K562 (cell line): ENCODE data around the gene GZF1. TPM values are rescaled to one million over a fixed set of nuclear protein-coding genes. Genes with fewer than 3 reads are reported as not detected.
A peak's percentile ranks its signal among the peaks of the same experiment; 100 is the strongest.

Experiments
- ADNP ChIP-seq: fragments of 200-800 bp; sonication (Bioruptor generic); IDR thresholded peaks from 2 replicates; pipeline ENCODE4 v1.6.1; 2016; ENCODE audit warnings: missing genetic modification characterization, missing compliant biosample characterization
- ASH1L ChIP-seq: fragments of 450-650 bp; IDR thresholded peaks from 2 replicates; pipeline ENCODE4 v1.6.1; 2018; ENCODE audit warnings: borderline replicate concordance, mild to moderate bottlenecking, low read depth; ENCODE audit not compliant: partially characterized antibody
- KDM4B ChIP-seq, 2 experiments: fragments of 450-650 bp in 1 of 2; sonication (generic) in 1 of 2; IDR thresholded peaks; 2 replicates each; pipeline ENCODE4 v1.6.1; 2016 to 2017; ENCODE audit warnings: borderline replicate concordance in 2 of 2, antibody characterized with exemption in 1 of 2, low read depth in 1 of 2, mild to moderate bottlenecking in 1 of 2
- MEF2A ChIP-seq: IDR thresholded peaks from 2 replicates; pipeline ENCODE4 v1.6.1; 2011; ENCODE audit warnings: low read depth, mild to moderate bottlenecking, low read length, moderate library complexity; ENCODE audit not compliant: control insufficient read depth
- POLR2AphosphoS2 ChIP-seq: IDR thresholded peaks from 2 replicates; pipeline ENCODE4 v1.6.1; 2012; ENCODE audit warnings: low read length, improper control_type of control experiment
- ZC3H11A ChIP-seq: IDR thresholded peaks from 2 replicates; pipeline ENCODE4 v1.6.1; 2012; ENCODE audit warnings: low read depth, low read length, improper control_type of control experiment
- ZNF253 ChIP-seq: fragments of 250-450 bp; sonication (Bioruptor Pico); conservative IDR thresholded peaks from 2 replicates; pipeline ENCODE4 v1.6.1; 2021; ENCODE audit warnings: mild to moderate bottlenecking
- ZNF551 ChIP-seq: fragments of 250-450 bp; sonication (Bioruptor Pico); IDR thresholded peaks from 2 replicates; pipeline ENCODE4 v1.5.0; 2021; ENCODE audit warnings: mild to moderate bottlenecking, moderate library complexity
- ZNF644 ChIP-seq: fragments of 200-800 bp; sonication (Bioruptor generic); IDR thresholded peaks from 2 replicates; pipeline ENCODE4 v1.6.1; 2016; ENCODE audit warnings: low read depth, missing genetic modification characterization, missing compliant biosample characterization
- polyA plus RNA-seq, 8 experiments: library from polyadenylated mRNA; depleted of rRNA in 4 of 8; stranded (reverse) in 5 of 8; unstranded in 3 of 8; fragments of >200 nt; fragmentation: Nextera tagmentation in 2 of 8; fragmentation: Illumina TruSeq in 1 of 8; extraction: Ambion mirVana in 2 of 8; extraction: Trizol in 1 of 8; gene quantifications; 2 replicates each; pipeline versions ENCODE4 v1.2.1 to v1.2.3, GENCODE V29; 2011 to 2014; ENCODE audit warnings: inconsistent platforms in 1 of 8, missing spikeins in 1 of 8
- total RNA-seq, 7 experiments: library from RNA; depleted of rRNA in 6 of 7; stranded (reverse); fragments of >200 nt in 6 of 7; fragmentation: Illumina TruSeq in 2 of 7; extraction: Trizol in 2 of 7; gene quantifications; 2 replicates each; pipeline versions ENCODE4 v1.2.1 to v1.2.3, GENCODE V29; 2011 to 2021; ENCODE audit warnings: low replicate concordance in 1 of 7
- TF ChIP-seq, protein P1 (sequence below), 2 experiments: fragments of 450-650 bp; IDR thresholded peaks; 2 replicates each; pipeline ENCODE4 v1.6.1; 2016; ENCODE audit warnings: mild to moderate bottlenecking in 2 of 2, borderline replicate concordance in 1 of 2, low read depth in 1 of 2, moderate library complexity in 1 of 2
- TF ChIP-seq, protein P2 (sequence below): sonication (generic); formaldehyde crosslinking; IDR thresholded peaks from 2 replicates; pipeline ENCODE4 v1.8.0; 2022; ENCODE audit warnings: mild to moderate bottlenecking, missing genetic modification reagents, borderline replicate concordance
- TF ChIP-seq, protein P3 (sequence below): fragments of 450-650 bp; IDR thresholded peaks from 2 replicates; pipeline ENCODE4 v1.6.1; 2016
- TF ChIP-seq, protein P4 (sequence below): fragments of 200-800 bp; sonication (Bioruptor generic); IDR thresholded peaks from 2 replicates; pipeline ENCODE4 v1.6.1; 2017; ENCODE audit warnings: missing genetic modification characterization, missing compliant biosample characterization

The GZF1 gene
- total and polyA plus RNA-seq, 9 of the 15 experiments (the other 6 are each of a cell fraction or from before 2014, with no cell fraction given) = 1.2 to 15.7 (median 7.4) TPM

DNA sequence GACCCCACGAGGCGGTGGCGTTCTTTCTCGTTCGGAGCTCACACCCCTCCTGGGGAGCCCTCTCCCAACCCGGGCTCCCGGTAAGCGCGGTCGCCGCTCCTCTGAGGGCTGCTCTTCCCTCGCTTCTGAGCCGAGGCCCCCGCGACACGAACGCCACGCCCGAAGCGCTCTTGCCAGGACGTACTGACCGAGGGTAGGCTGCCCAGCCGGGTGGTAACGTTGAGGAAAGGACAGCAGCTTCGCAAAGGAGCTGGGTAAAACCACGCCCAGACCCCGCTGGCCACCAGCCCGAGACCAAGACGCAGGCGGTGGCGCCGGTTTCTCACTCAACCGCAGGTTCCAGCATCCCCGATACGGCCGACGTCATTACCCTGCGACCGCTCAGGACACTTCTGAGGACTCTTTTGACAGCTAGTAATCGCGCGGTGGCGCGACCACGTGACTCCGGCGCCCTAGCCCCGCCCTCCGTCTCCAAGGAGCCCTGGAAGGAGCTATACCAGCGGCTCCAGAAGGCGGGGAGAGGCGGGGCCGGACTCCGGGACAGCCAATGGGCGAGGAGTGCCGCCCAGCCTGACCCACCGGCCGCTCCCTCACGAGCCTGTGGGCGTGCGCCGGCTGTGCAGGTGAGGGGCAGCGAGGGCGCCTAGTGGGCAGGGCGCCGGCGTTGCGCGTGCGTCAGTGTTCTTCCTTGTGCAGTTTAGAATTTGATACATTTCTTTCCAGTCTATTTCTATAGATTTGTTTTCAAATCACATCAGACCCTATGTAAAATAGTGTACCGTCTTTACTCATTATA, 4.0 kb upstream of the GZF1 start (continued):
- TF ChIP-seq, protein P1, sequence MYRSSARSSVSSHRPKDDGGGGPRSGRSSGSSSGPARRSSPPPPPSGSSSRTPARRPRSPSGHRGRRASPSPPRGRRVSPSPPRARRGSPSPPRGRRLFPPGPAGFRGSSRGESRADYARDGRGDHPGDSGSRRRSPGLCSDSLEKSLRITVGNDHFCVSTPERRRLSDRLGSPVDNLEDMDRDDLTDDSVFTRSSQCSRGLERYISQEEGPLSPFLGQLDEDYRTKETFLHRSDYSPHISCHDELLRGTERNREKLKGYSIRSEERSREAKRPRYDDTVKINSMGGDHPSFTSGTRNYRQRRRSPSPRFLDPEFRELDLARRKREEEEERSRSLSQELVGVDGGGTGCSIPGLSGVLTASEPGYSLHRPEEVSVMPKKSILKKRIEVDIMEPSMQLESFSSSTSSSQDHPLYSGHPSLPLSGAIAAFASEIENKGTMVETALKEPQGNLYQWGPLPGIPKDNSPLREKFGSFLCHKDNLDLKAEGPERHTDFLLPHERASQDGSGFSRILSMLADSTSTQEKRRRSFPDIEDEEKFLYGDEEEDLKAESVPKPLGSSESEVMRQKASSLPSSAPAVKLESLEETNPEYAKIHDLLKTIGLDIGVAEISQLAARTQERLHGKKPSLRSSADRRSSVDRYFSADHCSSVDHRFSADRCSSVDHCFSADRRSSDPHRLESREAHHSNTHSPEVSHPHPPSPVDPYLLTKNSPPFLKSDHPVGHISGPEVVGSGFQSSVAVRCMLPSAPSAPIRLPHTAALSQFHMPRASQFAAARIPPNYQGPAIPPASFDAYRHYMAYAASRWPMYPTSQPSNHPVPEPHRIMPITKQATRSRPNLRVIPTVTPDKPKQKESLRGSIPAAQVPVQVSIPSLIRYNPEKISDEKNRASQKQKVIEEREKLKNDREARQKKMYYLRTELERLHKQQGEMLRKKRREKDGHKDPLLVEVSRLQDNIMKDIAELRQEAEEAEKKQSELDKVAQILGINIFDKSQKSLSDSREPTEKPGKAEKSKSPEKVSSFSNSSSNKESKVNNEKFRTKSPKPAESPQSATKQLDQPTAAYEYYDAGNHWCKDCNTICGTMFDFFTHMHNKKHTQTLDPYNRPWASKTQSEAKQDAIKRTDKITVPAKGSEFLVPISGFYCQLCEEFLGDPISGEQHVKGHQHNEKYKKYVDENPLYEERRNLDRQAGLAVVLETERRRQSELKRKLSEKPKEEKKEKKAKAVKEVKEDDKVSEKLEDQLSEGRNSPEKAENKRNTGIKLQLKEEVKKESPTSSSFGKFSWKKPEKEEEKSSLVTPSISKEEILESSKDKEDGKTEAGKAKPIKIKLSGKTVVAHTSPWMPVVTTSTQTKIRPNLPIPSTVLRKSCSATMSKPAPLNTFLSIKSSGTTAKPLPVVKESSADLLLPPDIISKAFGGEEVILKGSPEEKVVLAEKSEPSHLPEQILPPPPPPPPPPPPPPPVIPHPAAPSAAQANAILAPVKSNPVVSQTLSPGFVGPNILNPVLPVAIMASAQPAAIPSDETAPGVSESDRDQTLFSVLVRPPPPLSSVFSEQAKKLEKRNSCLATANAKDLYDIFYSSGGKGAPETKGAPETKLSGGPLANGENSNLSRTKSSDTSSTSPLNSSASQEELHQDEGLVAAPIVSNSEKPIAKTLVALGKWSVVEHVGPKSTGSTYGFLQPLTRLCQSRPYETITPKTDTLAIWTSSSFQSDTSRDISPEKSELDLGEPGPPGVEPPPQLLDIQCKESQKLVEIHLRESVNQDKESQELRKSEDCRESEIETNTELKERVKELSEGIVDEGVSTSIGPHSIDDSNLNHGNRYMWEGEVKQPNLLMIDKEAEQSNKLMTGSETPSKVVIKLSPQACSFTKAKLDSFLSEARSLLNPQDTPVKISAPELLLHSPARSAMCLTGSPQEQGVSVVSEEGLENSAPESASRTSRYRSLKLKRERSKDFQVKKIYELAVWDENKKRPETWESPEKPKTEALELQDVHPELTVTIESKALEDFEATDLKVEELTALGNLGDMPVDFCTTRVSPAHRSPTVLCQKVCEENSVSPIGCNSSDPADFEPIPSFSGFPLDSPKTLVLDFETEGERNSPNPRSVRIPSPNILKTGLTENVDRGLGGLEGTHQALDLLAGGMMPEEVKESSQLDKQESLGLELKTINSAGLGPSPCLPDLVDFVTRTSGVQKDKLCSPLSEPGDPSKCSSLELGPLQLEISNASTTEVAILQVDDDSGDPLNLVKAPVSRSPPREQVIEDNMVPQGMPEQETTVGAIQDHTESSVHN (IDR thresholded peaks at IDR 0.05; ENCODE audit: borderline replicate concordance in 1 of 2, low read depth in 1 of 2) = peak in 1 of 2 experiments; percentile 18; a peak in 1 of 4 replicates
- TF ChIP-seq POLR2AphosphoS2 (no peak), MEF2A (no peak), ZC3H11A (no peak), ZNF644 (no peak; the same call in 1 of the 2 replicates), ASH1L (no peak), ZNF253 (no peak), ADNP (no peak), ZNF551 (CRISPR knock-in tag) (no peak), KDM4B (IDR thresholded peaks at IDR 0.05; ENCODE audit: borderline replicate concordance in 2 of 2, low read depth in 1 of 2) (no peak)
- TF ChIP-seq, protein P2, sequence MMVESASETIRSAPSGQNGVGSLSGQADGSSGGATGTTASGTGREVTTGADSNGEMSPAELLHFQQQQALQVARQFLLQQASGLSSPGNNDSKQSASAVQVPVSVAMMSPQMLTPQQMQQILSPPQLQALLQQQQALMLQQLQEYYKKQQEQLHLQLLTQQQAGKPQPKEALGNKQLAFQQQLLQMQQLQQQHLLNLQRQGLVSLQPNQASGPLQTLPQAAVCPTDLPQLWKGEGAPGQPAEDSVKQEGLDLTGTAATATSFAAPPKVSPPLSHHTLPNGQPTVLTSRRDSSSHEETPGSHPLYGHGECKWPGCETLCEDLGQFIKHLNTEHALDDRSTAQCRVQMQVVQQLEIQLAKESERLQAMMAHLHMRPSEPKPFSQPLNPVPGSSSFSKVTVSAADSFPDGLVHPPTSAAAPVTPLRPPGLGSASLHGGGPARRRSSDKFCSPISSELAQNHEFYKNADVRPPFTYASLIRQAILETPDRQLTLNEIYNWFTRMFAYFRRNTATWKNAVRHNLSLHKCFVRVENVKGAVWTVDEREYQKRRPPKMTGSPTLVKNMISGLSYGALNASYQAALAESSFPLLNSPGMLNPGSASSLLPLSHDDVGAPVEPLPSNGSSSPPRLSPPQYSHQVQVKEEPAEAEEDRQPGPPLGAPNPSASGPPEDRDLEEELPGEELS (CRISPR knock-in tag) = no peak
- TF ChIP-seq, protein P3, sequence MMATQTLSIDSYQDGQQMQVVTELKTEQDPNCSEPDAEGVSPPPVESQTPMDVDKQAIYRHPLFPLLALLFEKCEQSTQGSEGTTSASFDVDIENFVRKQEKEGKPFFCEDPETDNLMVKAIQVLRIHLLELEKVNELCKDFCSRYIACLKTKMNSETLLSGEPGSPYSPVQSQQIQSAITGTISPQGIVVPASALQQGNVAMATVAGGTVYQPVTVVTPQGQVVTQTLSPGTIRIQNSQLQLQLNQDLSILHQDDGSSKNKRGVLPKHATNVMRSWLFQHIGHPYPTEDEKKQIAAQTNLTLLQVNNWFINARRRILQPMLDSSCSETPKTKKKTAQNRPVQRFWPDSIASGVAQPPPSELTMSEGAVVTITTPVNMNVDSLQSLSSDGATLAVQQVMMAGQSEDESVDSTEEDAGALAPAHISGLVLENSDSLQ = peak; percentile 95
- TF ChIP-seq, protein P4, sequence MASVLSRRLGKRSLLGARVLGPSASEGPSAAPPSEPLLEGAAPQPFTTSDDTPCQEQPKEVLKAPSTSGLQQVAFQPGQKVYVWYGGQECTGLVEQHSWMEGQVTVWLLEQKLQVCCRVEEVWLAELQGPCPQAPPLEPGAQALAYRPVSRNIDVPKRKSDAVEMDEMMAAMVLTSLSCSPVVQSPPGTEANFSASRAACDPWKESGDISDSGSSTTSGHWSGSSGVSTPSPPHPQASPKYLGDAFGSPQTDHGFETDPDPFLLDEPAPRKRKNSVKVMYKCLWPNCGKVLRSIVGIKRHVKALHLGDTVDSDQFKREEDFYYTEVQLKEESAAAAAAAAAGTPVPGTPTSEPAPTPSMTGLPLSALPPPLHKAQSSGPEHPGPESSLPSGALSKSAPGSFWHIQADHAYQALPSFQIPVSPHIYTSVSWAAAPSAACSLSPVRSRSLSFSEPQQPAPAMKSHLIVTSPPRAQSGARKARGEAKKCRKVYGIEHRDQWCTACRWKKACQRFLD = 0 out of 2 replicates have a peak, but pooled peaks have one; percentile 13
